GM13976 (cell line): ENCODE measurements around the gene FCHSD2.
"Not testable (repeated sequence)": the region's sequence is repeated elsewhere in the genome, so short reads cannot be mapped to it uniquely, and the experiment has no call there.

ENCODE experiments used
- DNase-seq: peaks from one replicate; pipeline ENCODE4 v3.0.0; 2012; ENCODE audit warnings: low spot score
- in situ Hi-C: fragments of 300-500 bp; cut with MboI; formaldehyde crosslinking; loops from one replicate; pipeline ENCODE4 v1.12.0; 2022; ENCODE audit warnings: low sequenced_read_pairs, mixed read lengths, inconsistent platforms; ENCODE audit not compliant: unreplicated experiment
- TF ChIP-seq, protein P1 (sequence below): IDR thresholded peaks from 2 replicates; pipeline ENCODE4 v1.5.1; 2012; ENCODE audit warnings: borderline replicate concordance, mild to moderate bottlenecking; ENCODE audit not compliant: insufficient read depth; ENCODE audit errors: extremely low read depth, missing control alignments, control extremely low read depth

FCHSD2 gene

DNA sequence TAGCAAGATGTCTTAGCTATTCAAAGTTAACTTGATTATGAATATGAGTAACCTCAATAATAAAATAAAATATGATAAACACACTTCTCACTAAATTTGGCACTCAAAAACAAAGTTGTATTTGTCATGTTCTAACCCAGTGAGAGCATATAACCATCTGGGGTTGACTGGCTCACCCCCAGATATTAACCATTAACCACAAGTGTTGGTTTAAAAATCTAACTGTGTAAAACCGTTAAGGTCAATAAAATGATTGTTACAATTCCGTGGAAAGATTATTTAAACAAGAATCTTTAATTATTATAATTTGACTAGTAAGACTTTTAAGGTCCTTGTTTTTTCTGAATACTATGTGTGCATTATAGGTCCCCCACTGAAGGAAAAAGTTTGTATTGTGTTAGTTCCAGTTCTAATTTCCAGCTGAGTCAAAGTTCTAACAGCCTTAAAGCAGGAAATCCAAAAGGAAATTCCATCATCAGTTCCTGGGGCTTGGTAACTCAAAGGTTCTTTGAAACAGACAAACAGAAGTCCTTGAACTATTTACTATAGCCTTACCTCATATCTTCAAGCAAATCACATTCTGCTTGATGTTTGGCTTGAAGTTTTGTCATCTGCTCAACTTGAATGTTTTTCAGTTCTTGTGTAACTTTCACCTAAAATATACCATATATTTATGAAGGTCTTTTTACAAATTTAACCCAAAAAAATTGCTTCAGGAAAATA is 2.5 kb downstream of the FCHSD2 start:
- DNase-seq, result no peak
- in situ Hi-C loops, result no loop called here
- TF ChIP-seq, protein P1, sequence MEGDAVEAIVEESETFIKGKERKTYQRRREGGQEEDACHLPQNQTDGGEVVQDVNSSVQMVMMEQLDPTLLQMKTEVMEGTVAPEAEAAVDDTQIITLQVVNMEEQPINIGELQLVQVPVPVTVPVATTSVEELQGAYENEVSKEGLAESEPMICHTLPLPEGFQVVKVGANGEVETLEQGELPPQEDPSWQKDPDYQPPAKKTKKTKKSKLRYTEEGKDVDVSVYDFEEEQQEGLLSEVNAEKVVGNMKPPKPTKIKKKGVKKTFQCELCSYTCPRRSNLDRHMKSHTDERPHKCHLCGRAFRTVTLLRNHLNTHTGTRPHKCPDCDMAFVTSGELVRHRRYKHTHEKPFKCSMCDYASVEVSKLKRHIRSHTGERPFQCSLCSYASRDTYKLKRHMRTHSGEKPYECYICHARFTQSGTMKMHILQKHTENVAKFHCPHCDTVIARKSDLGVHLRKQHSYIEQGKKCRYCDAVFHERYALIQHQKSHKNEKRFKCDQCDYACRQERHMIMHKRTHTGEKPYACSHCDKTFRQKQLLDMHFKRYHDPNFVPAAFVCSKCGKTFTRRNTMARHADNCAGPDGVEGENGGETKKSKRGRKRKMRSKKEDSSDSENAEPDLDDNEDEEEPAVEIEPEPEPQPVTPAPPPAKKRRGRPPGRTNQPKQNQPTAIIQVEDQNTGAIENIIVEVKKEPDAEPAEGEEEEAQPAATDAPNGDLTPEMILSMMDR, result no peak

DNA sequence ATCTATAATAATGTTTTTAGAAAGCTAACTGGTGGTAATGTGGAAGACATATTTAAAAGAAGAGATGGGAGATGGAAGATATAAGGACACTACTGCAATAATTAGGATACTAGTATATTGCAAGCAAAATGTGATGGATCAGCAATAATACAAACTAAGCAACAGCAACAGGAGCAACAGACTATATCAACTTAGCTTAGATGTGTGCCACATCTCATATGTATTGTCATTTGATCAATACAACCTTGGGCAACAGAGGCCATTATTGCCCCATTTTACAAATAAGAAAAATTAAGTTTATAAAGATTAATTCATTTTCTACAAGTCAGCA is 4.2 kb downstream of the FCHSD2 start:
- no peak for DNase-seq
- in situ Hi-C loops, result no loop called here
- TF ChIP-seq, protein P1, result no peak

DNA sequence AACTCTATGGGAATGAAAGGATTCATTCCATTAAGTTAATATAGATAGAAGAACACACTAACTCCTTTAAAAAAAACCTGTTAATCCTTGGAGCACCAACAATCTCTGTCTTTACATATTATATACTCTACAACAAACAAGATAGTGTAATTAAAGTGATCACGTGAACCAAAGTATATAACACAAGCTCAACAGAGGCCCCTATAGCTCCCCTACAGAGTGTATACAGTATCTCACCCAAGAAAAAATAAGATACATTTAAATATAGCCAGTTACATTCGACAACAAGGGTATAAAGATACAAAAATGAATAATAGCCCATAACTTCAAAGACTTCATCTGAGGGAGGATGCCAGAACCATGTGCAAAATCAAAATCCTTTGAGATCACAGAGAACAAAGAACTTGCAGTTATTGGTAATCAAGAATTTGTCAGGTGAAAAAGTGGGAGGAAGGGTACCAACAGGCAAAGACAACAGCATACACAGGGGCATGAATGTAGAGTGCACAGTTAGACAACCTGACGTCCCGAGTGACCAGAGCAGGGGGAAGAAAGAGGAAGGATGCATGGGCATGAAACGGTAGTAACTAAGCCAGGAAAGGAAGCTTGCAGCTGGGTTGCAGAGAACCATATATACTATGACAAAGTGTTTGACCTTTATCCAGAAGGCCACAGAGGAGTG is 4.7 kb downstream of the FCHSD2 start:
- in situ Hi-C loops, result no loop called here
- no peak for DNase-seq
- TF ChIP-seq, protein P1, result no peak

DNA sequence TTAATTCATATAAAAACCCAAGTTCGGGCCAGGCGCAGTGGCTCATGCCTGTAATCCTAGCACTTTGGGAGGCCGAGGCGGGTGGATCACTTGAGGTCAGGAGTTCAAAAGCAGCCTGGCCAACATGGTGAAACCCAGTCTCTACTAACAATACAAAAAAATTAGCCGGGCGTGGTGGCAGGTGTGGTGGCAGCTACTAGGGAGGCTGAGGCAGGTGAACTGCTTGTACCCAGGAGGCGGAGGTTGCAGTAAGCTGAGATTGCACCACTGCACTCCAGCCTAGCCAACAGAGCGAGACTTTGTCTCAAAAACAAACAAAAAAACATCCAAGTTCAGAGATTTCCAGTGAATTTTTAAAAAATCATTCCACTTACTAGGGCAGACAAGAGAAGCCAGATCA is 5.4 kb downstream of the FCHSD2 start:
- DNase-seq, in situ Hi-C loops: not testable (repeated sequence)

DNA sequence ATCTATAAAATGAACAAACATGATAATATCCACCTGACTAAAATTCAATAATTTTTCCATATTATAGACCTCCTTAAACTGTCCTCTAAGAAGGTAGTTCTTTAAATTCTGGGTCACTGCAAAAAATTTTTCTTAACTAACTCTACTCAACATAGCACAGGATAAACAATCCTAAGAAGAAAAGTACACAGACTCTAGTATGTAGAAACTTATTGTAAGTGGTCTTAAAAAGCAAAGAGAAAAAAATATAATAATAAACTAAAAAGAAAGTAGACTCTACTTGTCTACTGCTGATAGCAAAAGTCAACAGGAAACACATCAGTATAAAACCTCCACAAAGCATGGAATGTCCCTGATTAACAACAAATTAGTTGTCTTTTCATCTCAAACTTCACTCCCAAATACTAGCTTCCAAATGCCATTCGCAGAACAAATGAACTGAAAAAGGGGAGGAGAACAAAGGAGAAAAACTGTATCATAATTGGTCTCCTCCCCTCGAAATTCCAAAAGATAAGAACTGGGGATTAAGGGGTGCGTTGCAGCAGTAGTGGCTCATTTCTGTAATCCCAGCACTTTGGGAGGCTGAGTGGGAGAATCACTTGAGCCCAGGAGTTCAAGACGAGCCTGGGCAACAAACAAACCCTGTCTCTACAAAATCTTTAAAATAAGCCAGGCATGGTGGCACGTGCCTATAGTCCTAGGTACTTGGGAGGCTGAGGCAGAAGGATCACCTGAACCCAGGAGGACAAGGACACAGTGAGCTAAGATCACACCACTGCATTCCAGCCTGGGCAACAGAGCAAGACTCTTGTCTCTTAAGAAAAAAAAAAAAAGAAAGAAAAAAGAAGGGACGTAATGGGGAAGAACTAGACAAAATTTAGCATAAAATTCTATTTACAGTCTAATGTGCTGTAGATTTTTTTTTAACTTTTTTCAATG is 6.5 kb downstream of the FCHSD2 start:
- in situ Hi-C loops, result no loop called here
- TF ChIP-seq, protein P1, result no peak
- DNase-seq, result no peak

DNA sequence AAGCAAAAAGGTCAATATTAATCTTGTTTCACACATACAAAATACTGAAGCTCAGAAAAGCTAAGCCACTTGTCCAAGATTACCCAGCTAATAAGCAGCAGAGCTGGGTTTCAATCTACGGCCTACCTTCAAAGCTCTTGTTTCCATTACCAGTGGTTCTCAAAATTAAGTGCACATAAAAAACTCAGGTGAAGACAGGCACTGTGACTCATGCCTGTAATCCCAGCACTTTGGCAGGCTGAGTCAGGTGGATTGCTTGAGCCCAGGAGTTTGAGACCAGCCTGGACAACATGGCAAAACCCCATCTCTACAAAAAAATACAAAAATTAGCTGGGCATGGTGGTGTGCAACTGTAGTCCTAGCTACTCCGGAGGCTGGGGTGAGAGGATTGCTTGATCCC is 9.8 kb downstream of the FCHSD2 start:
- DNase-seq, in situ Hi-C loops: not testable (repeated sequence)

DNA sequence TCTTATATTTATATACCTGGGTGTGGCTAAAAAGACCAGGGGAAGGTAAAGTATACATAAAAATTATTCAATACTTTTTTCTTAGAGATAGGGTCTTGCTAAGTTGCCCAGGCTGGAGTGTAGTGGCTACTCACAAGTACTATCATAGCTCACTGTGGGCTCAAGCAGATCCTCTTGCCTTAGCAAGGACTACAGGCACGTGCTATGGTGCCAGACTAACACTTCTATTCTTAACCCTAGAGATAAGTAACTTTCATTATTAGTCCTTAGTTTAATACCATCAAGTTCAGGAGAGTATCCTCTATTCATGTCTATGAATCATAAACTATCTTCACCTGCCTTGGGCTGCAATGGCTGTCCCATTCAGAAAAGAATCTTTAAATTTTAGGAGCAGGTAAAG is 11.9 kb downstream of the FCHSD2 start:
- TF ChIP-seq, protein P1, result no peak
- in situ Hi-C loops, result no loop called here
- DNase-seq, result no peak
